Sigmoid colon (tissue), 4 donors: ENCODE data around the gene SLBP.

Experiments
- EP300 ChIP-seq, 4 donors: sonication (generic); formaldehyde crosslinking; IDR thresholded peaks; one replicate each; pipeline ENCODE4 v1.6.1; 2017; ENCODE audit warnings: antibody characterized with exemption in 4 of 4
- POLR2A ChIP-seq, 2 donors: fragments of 450-650 bp; IDR thresholded peaks; one replicate each; pipeline ENCODE4 v1.6.1; 2016; ENCODE audit warnings: antibody characterized with exemption in 2 of 2, mild to moderate bottlenecking in 2 of 2, moderate library complexity in 2 of 2
- POLR2AphosphoS5 ChIP-seq, 4 donors: sonication (generic); formaldehyde crosslinking; IDR thresholded peaks; one replicate each; pipeline ENCODE4 v1.6.1; 2017; ENCODE audit warnings: antibody characterized with exemption in 4 of 4
- TF ChIP-seq, protein P1 (sequence below), 4 experiments: fragments of 450-650 bp in 3 of 4; fragments of 200-600 bp in 1 of 4; IDR thresholded peaks; one replicate each; pipeline ENCODE4 v1.5.1; 2016 to 2019; ENCODE audit warnings: antibody characterized with exemption in 4 of 4, mild to moderate bottlenecking in 3 of 4, moderate library complexity in 2 of 4

DNA sequence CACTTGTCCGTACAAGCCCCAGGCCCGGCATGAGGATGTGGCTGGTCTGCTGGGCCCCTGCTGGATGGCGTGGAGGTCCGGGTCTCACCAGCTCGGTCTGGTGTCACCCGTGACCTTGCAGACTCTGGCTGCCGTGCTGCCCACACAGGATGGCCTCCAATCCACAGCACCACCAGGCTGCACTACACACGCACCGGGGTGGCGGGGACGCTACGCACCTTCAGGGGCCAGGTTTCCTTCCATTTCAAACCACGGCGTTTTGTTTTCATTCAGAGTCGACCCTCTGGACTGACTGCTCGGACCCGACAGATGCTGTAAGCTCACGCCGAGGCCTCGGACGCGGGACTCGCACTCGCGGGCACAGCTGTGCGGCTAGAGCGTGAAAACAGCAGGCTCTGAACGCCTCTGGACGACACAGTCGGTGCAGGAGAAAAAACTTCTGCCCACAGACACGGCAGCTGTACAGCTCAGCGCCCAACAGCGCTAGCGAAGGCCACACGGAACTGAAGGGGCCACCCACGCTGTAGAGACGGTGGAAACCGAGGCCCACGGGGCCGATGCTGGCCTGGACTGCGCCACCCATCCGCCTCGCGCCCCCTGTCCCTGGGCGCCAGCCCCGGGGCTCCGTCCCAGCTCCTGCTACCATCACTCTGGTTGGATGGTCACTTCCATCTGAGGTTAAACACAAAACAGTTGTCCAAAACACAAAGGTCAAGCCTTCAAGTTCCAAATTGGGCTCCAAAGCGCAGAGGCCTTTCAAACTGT lies 68.0 kb downstream of the SLBP start:
- TF ChIP-seq, protein P1, sequence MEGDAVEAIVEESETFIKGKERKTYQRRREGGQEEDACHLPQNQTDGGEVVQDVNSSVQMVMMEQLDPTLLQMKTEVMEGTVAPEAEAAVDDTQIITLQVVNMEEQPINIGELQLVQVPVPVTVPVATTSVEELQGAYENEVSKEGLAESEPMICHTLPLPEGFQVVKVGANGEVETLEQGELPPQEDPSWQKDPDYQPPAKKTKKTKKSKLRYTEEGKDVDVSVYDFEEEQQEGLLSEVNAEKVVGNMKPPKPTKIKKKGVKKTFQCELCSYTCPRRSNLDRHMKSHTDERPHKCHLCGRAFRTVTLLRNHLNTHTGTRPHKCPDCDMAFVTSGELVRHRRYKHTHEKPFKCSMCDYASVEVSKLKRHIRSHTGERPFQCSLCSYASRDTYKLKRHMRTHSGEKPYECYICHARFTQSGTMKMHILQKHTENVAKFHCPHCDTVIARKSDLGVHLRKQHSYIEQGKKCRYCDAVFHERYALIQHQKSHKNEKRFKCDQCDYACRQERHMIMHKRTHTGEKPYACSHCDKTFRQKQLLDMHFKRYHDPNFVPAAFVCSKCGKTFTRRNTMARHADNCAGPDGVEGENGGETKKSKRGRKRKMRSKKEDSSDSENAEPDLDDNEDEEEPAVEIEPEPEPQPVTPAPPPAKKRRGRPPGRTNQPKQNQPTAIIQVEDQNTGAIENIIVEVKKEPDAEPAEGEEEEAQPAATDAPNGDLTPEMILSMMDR (IDR thresholded peaks at IDR 0.05) = no peak
- TF ChIP-seq POLR2A (IDR thresholded peaks at IDR 0.05) = no peak
- peak in 1 of 4 donors; percentile 16 for TF ChIP-seq POLR2AphosphoS5 (IDR thresholded peaks at IDR 0.05)
- no peak for TF ChIP-seq EP300 (IDR thresholded peaks at IDR 0.05)
